K562 (cell line): ENCODE results near the gene CASKIN1. TPM values are rescaled to one million over a fixed set of nuclear protein-coding genes. Genes with fewer than 3 reads are reported as not detected.

Experiments
- ATAC-seq: fragments of 200-7000 bp; cut with Tn5 transposase; 3 replicates; pipeline ENCODE4 v1.9.1; 2020; ENCODE audit warnings: moderate library complexity
- BruUV-seq: library from RNA; stranded (reverse); fragments of 400-500 nt; replicated peaks from 2 replicates; lab custom pipeline; 2021; lab: Mats Ljungman, UMichigan
- CTCF ChIA-PET: fragments of 300-600 bp; formaldehyde crosslinking; extraction: SDS; loops from one replicate; lab custom pipeline; 2021; ENCODE audit warnings: low intra/inter-chr PET ratio; lab: Yijun Ruan, JAX
- POLR2A ChIA-PET: fragments of 300-600, 350-650 bp; sonication (Branson Sonifier 250); formaldehyde crosslinking; extraction: SDS; loops from one replicate; lab custom pipeline; 2021; ENCODE audit warnings: antibody characterized with exemption, inconsistent platforms; lab: Yijun Ruan, JAX
- DNase-seq, 4 experiments: peaks; one replicate each; pipeline versions ENCODE4 v3.0.0 to v3.0.0-alpha.2; 2011 to 2018; ENCODE audit warnings: low spot score in 3 of 4, mixed read lengths in 3 of 4; ENCODE audit errors: extremely low read depth in 1 of 4
- FAIRE-seq: peaks from 2 replicates; lab custom pipeline; 2011; peaks lifted over from hg19 to GRCh38; lab: Jason Lieb, UNC
- H2AFZ ChIP-seq: 2 replicates; pipeline ENCODE4 v1.6.0; 2011; ENCODE audit warnings: low read depth, low read length, control low read depth, inconsistent platforms
- H3K27ac ChIP-seq: fragments of 200-600 bp; 3 replicates; pipeline ENCODE4 v1.8.0; 2011; ENCODE audit warnings: low read depth, mild to moderate bottlenecking, control low read depth, inconsistent platforms, low read length, moderate library complexity, mixed read lengths; ENCODE audit errors: extremely low read depth
- H3K27me3 ChIP-seq, 2 experiments: fragments of 300-600 bp in 1 of 2; 2 replicates in 1 of 2; 3 replicates in 1 of 2; pipeline versions ENCODE4 v1.6.0 to v1.8.0; 2011; ENCODE audit warnings: inconsistent platforms in 2 of 2, low read length in 2 of 2, mild to moderate bottlenecking in 1 of 2, mixed read lengths in 1 of 2, moderate library complexity in 1 of 2; ENCODE audit not compliant: control insufficient read depth in 2 of 2, insufficient read depth in 2 of 2
- H3K36me3 ChIP-seq: fragments of 300-600 bp; 3 replicates; pipeline ENCODE4 v1.8.0; 2011; ENCODE audit warnings: mild to moderate bottlenecking, low read length, inconsistent platforms; ENCODE audit not compliant: control insufficient read depth, insufficient read depth
- H3K4me1 ChIP-seq, 2 experiments: fragments of 200-600 bp in 1 of 2; replicated peaks in 1 of 2; 2 replicates in 1 of 2; 3 replicates in 1 of 2; pipeline versions ENCODE4 v1.5.1 to v1.8.0; 2011; ENCODE audit warnings: inconsistent platforms in 2 of 2, low read length in 2 of 2, mild to moderate bottlenecking in 1 of 2, mixed read lengths in 1 of 2, moderate library complexity in 1 of 2; ENCODE audit not compliant: control insufficient read depth in 2 of 2, insufficient read depth in 2 of 2
- H3K4me2 ChIP-seq: 2 replicates; pipeline ENCODE4 v1.6.1; 2011; ENCODE audit warnings: low read length, control low read depth, inconsistent platforms, mixed read lengths; ENCODE audit not compliant: insufficient read depth
- H3K4me3 ChIP-seq: fragments of 200-600 bp; sonication (generic), shearing (Covaris generic); 2 replicates; pipeline ENCODE4 v1.5.1; 2016; ENCODE audit warnings: control low read depth, inconsistent platforms
- H3K79me2 ChIP-seq: fragments of 200-600 bp; 3 replicates; pipeline ENCODE4 v1.8.0; 2011; ENCODE audit warnings: low read length, inconsistent platforms; ENCODE audit not compliant: control insufficient read depth, insufficient read depth
- H3K9ac ChIP-seq, 2 experiments: 2 replicates each; pipeline versions ENCODE4 v1.6.0 to v1.6.1; 2011; ENCODE audit warnings: low read depth in 2 of 2, low read length in 2 of 2, control low read depth in 1 of 2, inconsistent platforms in 1 of 2, mild to moderate bottlenecking in 1 of 2, mixed read lengths in 1 of 2; ENCODE audit not compliant: insufficient read depth in 1 of 2
- H3K9me1 ChIP-seq: one replicate; pipeline ENCODE4 v1.6.0; 2011; ENCODE audit warnings: inconsistent platforms, mild to moderate bottlenecking, low read length, moderate library complexity; ENCODE audit not compliant: control insufficient read depth, insufficient read depth
- H3K9me3 ChIP-seq: replicated peaks from 2 replicates; pipeline ENCODE4 v1.5.1; 2011; ENCODE audit warnings: low read depth, low read length, inconsistent platforms; ENCODE audit not compliant: control insufficient read depth, insufficient read depth
- H4K20me1 ChIP-seq: replicated peaks from 2 replicates; pipeline ENCODE4 v1.6.1; 2011; ENCODE audit warnings: low read length, inconsistent platforms, mixed read lengths; ENCODE audit not compliant: control insufficient read depth, insufficient read depth
- ASH1L ChIP-seq: fragments of 450-650 bp; IDR thresholded peaks from 2 replicates; pipeline ENCODE4 v1.6.1; 2018; ENCODE audit warnings: borderline replicate concordance, mild to moderate bottlenecking, low read depth; ENCODE audit not compliant: partially characterized antibody
- WGBS: fragments of 100-300 bp; shearing (Covaris generic); methylation state at CpG from one replicate; pipeline ENCODE4 v1.1.6; 2016; ENCODE audit warnings: low coverage, mixed read lengths; ENCODE audit not compliant: insufficient coverage; ENCODE audit errors: missing lambda C conversion rate; 5-methylcytosine and 5-hydroxymethylcytosine counted together
- in situ Hi-C: fragments of 300-500 bp; cut with MboI; formaldehyde crosslinking; loops from 4 replicates; pipeline ENCODE4 v1.15.0; 2018; ENCODE audit warnings: inconsistent platforms, mixed read lengths
- intact Hi-C: fragments of 100-400 bp; cut with micrococcal nuclease; formaldehyde crosslinking; loops from 2 replicates; pipeline ENCODE4 v1.14.2; 2022
- polyA plus RNA-seq, 8 experiments: library from polyadenylated mRNA; depleted of rRNA in 4 of 8; stranded (reverse) in 5 of 8; unstranded in 3 of 8; fragments of >200 nt; fragmentation: Nextera tagmentation in 2 of 8; fragmentation: Illumina TruSeq in 1 of 8; extraction: Ambion mirVana in 2 of 8; extraction: Trizol in 1 of 8; gene quantifications; 2 replicates each; pipeline versions ENCODE4 v1.2.1 to v1.2.3, GENCODE V29; 2011 to 2014; ENCODE audit warnings: inconsistent platforms in 1 of 8, missing spikeins in 1 of 8
- total RNA-seq, 7 experiments: library from RNA; depleted of rRNA in 6 of 7; stranded (reverse); fragments of >200 nt in 6 of 7; fragmentation: Illumina TruSeq in 2 of 7; extraction: Trizol in 2 of 7; gene quantifications; 2 replicates each; pipeline versions ENCODE4 v1.2.1 to v1.2.3, GENCODE V29; 2011 to 2021; ENCODE audit warnings: low replicate concordance in 1 of 7
- TF ChIP-seq, protein P1 (sequence below), 3 experiments: IDR thresholded peaks in 2 of 3; conservative IDR thresholded peaks in 1 of 3; 2 replicates each; pipeline ENCODE4 v1.5.1; 2011 to 2012; ENCODE audit warnings: low read length in 3 of 3, mild to moderate bottlenecking in 3 of 3, control low read depth in 2 of 3, improper control_type of control experiment in 1 of 3, inconsistent platforms in 1 of 3, low read depth in 1 of 3, mixed read lengths in 1 of 3, moderate library complexity in 1 of 3; ENCODE audit not compliant: insufficient read depth in 2 of 3

Gene CASKIN1
- total and polyA plus RNA-seq, 9 of the 15 experiments (the other 6 are each of a cell fraction or from before 2014, with no cell fraction given), result 0.15 to 4.5 (median 1.5) TPM; not detected in 2

GRCh38 chr16:2229632-2230250 lies 33.3 kb upstream of the CASKIN1 start:
- FAIRE-seq (no peak), DNase-seq (no peak), ATAC-seq (no peak)
- no peak overlapping the region for H3K27ac ChIP-seq
- no TSS peak for BruUV-seq
- H3K36me3 ChIP-seq, result peaks cover 95% of the 10 kb centered on the region; the same call in 2 of the 3 replicates
- POLR2A ChIA-PET, result interaction anchor here (0.7 to 1.4 kb wide), 3 partner anchors 22 to 271 kb away, joined by 3 read pairs; partner anchors contain the start of gene ECI1
- peaks cover 6 to 61% of the 10 kb centered on the region in 2 experiments; a peak in 3 of 5 replicates for H3K4me1 ChIP-seq
- in situ Hi-C loops (no loop called here), intact Hi-C loops (no loop called here)
- no peak for TF ChIP-seq ASH1L
- TF ChIP-seq, protein P1, sequence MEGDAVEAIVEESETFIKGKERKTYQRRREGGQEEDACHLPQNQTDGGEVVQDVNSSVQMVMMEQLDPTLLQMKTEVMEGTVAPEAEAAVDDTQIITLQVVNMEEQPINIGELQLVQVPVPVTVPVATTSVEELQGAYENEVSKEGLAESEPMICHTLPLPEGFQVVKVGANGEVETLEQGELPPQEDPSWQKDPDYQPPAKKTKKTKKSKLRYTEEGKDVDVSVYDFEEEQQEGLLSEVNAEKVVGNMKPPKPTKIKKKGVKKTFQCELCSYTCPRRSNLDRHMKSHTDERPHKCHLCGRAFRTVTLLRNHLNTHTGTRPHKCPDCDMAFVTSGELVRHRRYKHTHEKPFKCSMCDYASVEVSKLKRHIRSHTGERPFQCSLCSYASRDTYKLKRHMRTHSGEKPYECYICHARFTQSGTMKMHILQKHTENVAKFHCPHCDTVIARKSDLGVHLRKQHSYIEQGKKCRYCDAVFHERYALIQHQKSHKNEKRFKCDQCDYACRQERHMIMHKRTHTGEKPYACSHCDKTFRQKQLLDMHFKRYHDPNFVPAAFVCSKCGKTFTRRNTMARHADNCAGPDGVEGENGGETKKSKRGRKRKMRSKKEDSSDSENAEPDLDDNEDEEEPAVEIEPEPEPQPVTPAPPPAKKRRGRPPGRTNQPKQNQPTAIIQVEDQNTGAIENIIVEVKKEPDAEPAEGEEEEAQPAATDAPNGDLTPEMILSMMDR (IDR thresholded peaks at IDR 0.05 in 2 of 3, conservative IDR thresholded peaks at IDR 0.05 in 1 of 3; ENCODE audit: insufficient read depth in 2 of 3, low read depth in 1 of 3, low read length in 3 of 3), result 0 out of 6 replicates have a peak, but pooled peaks of 1 of the 3 experiments have one; percentile 2
- H3K9me3 ChIP-seq, result no peaks in the 10 kb centered on the region
- H3K9me1 ChIP-seq, result no peaks in the 10 kb centered on the region
- H3K4me2 ChIP-seq, result no peak overlapping the region
- CTCF ChIA-PET, result no interaction called here
- peaks cover 9% of the 10 kb centered on the region for H4K20me1 ChIP-seq
- no peaks in the 10 kb centered on the region for H3K27me3 ChIP-seq
- WGBS, result 96% methylated on average over 22 of the region's 23 CpGs
- no peak overlapping the region for H3K4me3 ChIP-seq
- H2AFZ ChIP-seq, result no peak overlapping the region
- peaks cover 39% of the 10 kb centered on the region for H3K79me2 ChIP-seq
- peak overlapping the region in 1 of 2 experiments; percentile 45; a peak in 2 of 4 replicates for H3K9ac ChIP-seq
